ENCODE results near the gene C1QTNF6.

C1QTNF6 gene

DNA sequence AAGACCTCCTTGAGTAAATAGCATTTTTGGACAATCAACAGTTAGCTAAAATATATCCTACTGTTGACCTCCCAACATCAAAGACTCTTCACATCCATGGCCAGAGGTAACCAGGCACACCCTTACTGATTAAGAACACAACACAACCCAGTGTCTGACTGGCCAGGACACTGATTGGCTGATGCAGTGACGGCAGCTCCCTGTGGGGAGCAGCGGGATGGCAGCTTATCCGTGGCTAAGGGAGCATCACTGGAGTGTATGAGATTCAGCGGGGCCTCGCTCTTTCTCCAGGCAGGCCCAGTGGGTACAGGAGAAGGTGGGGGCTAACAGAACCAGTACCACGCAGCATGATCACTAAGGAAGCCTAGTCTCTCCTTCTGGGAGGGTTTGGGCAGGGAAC is 28.0 kb downstream of the C1QTNF6 start:
- no peak for DNase-seq

DNA sequence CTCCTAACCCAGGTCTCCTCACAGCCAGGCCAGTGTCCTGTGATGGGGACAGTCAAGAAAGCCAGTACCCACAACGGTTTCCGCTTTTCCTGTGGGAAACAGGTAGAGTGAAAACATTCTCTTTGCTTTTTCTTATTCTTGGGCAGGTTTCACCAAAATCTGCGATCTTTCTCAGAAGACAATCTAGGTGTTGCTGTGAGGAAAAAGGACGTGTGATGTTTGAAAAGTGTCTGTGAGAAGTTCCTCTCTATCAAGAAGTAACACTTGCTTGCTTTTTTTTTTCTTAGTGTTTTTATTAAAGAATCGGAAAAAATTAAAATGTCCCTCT is 29.1 kb downstream of the C1QTNF6 start:
- DNase-seq, result no peak

DNA sequence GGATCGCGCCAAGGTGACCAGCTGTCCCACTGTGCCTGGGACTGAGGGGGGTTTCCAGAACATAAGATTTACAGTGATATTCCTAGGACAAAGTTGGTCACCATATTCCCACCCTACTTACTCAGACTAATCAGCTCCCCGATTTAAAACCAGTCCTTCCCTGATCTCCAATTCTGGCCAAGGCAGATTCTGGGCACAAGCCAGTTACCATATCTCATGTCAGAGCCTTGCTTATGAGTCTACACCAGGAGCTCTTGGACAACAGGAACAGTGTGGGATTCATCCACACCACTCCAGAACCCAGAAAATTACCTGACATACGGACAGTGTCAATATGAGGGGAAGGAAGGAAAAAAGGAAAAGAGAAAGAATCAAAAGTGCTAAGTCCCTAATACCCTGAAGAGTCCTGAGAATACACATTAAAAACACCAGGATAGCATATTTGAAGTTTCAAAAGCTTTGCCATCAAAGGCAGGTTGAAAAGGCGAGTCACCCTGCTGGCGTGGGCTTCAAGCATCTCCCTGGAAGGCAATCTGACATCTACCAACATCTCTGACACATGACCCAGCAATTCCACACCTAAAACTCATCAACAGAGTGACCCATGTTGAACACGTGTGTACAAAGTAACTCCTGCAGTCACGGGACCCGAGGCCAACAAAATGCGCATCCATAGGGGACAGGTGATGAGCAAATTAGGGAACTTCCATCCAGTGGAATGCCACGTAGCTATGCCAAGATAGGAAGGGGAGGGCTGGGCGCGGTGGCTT is 30.3 kb downstream of the C1QTNF6 start:
- no peak for DNase-seq

DNA sequence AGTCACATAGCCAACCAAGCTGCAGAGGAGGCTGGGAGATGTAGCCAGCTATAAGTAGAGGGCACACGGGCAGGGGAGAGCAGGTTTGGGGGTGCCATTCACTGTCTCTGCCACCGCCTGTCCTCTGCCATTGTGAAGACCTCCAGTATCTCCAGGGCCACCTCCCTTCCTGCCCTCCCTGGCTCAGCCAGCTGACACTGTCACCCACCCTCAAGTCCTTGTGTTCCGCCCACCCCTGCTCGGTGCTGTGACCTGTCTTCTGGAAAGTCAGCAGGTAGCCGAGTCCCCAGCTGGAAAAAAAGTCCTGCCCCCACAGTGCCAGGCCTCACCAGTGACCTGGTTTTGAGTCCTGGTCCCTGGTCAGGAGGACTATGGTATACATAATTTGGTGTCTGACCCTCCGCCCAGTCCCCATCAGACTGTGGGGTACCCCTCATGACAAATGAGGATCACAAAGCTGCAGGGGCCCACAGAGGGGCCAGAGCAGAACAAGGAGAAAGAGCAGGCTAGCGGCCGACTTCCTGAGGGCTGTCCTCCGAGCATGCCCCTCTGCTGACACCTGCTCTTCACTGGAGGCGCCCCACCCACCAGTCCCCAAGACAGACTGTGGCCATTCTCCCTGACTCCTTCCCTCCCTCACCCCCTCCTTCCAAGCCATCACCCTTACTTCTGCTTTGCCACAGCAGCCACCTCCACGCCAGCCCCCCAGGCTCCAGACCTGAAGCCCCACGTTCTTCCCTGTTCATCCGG is 31.2 kb downstream of the C1QTNF6 start:
- DNase-seq, result no peak

DNA sequence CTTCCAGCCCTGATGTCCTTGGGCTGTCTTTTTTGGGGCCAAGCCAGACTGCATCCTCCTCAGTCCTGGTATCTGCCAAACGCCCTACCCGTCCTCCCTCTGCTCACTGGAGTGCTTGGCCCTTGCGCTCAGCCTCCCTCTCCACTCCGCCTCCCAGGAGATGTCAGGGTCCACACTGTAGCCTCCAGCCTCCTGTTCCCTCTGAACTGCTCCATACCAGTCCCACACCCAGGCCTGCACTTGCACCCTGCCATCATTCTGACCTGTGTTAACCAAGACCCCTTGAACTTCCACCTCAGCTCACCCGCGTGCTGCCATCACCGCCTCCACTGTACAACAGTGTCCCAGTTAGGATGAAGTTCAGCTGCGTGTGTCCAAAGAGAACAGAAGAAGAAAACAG is 32.1 kb downstream of the C1QTNF6 start:
- no peak for DNase-seq

DNA sequence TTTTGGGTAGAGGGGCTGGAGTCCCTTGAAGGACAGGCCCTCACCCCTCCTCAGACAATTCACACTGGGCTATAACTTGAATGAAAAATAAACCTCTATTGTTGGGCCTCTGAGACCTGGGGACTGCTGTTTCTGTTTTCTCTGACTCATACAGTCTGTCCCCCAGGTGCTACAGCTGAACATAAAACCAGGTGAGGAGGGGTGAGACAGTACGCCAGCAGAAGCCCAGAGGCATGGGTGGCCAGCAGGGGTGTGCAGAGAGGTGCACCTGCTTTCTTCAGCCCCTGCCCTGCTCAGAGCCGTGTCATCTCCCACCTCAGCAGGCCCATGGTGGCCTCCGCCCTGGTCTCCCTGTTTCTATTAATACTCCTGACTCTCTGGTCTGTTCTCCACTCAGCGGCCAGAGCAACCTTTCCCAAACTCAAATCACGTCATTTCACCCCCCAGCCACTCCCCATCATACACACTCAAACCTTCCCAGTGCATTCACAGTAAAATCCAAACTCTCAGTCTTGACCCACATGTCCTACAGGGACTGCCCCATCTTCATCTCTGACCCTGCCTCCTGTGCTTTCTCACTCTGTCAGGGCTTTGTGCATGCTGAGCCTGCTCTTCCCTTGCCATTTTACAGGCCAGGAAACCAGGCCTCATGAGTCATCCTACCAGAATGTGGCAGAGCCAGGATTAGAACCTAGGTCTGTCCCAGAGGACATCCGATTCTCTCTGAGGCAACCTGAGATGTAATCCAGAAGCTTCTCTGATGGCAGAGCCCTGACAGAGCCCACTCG is 32.9 kb downstream of the C1QTNF6 start:
- no peak for DNase-seq

DNA sequence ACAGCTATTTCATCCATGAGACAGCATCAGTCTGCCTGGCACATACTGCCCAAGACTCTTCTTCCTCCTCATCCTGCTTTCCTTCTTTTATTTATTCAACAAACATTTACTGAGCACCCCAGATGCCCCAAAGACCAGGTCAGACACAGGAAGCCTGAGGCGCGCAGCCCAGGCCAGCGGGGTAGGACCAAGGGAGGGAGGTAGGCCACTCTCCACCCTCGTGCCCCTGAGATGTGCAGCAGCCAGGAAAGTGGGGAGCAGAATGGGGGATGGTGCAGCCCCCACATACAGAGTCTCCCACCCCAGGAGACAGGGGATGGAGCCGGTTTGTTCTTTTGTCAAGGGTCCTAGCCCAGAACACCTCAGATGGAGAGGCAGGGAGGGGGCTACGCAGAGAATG is 34.1 kb downstream of the C1QTNF6 start:
- no peak for DNase-seq

DNA sequence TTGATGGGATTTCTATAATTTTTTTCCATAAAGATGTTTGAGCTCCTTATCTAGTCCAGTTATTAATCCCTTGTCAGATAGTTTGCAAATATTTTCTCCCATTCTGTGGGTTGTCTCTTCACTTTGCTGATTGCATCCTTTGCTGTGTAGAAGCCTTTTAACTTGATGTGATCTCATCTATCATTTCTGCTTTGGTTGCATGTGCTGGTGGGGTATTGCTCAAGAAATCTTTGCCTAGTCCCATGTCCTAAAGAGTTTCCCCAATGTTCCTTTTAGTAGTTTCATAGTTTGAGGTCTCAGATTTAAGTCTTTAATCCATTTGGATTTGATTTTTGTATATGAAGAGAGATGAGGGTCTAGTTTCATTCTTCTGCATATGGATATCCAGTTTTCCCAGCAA is 36.6 kb downstream of the C1QTNF6 start:
- no peak for DNase-seq

DNA sequence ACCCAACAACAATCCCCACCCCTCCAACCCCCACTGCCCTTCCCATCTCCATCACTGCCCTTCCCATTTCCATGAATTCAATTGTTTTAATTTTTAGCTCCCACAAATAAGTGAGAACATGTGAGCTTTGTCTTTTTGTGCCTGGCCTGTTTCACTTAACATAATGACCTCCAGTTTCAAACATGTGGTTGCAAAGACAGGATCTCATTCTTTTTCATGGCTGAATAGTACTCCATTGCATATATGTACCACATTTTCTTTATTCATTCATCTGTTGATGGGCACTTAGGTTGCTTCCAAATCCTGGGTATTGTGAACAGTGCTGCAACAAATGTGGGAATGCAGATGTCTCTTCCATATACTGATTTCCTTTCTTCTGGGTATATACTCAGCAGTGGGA is 37.3 kb downstream of the C1QTNF6 start:
- no peak for DNase-seq

DNA sequence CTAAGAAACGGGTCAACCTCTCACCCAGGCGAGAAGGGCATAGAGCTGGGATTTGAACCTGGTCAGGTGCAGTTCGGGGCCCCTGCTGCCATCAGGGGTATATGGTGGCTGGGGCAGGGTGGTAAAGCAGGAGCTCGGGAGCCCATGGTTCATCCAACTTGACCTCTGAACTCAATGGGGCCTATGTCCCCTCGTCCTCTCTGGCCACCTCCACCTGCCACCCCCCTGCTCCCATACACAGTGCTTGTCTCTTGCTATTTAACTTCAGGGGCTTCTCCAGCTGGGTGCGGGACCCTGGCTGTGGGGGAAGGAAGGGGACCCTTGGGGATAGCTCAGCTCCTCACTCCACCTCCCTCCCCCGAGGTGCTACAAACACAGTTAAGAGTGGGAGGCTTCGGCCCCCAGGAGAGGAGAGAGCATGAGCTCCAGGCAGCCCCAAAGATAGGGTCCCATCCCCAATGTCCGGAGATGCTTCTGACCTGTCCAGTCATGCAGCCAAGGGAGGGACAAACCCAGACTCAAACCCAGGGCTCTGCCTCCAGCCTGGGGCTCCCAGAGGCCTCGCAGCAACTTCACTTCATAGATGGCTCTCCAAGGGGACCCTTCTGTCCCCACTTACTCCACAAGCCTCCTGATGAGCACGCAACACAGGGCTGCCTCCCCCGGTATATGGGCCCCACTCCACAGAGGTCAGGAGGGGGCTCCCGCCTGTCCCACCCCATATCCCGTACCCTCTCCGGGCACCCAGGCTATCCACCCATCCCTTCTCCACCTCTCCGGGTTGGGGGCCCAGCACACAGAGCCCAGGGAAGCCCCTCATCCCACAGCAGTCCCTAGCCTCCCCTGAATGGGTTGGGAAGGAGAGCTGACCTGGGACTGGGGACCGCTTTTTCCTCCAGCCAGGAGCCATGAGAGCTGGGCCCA is 39.0 kb downstream of the C1QTNF6 start:
- DNase-seq, result no peak

DNA sequence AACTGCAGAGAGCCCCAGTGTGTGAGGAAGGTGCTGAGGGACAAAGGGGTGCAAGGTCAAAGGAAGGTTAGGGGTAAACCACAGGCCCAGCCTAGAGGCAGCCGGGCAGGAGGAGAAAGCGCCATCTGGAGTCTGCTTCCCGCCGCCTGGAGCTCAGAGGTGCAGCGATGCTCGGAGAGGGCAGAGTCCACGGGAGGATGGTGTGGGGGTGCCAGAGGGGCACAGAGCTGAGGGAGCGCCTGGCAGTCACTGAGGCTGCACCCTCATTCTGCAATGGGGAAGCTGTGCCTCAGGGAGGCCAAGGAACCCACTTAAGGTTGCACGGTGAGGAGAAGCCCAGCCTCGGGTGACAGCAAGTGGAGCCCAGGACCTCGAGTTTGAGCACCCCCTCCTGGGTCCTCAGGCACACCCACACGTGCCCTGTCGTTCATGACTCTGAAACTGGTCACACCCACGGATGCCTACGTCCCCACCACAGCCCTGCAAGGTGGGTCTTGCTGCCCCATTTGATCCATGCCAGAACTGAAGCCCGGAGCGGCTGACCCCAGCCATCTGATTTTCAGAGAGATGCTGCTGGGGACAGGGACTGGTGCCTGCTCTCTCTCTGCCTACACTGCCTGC is 39.9 kb downstream of the C1QTNF6 start:
- no peak for DNase-seq

DNA sequence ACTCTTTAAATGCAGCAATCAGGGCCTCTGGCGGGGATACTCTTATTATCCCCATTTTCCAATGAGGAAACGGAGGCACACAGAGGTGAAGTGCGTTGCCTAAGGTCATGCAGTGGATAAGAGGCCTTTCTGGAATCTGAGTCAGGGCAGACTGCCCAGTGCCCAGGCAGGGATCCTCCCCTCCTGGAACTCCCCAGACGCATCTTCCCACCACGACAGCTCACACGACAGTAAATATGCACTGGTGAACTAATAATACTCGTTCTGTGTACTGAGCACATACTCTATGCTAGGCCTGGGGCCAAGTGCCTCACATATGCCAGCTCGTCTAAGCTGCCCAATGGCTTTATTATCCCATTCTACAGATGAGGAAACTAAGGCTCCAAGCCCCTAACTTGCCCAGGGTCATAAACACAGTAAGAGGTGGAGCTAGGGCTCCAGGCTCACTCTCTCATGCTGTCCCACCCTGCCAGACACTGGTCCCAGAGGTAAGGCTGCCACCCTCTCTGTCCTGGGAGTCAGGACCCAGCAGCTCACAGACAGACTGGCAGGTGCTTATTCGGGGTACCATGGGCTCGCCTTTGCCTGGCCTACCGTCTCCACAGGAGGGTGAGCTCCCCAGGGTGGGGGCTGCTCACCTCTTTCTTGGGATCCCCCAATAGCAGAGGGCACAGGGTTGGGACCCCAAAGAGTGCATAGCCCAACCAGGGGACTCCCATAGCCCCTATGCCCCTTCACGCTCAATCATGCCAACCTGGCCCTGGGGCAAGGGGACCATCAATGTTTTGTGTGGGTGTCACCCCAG is 40.7 kb downstream of the C1QTNF6 start:
- DNase-seq, result no peak

DNA sequence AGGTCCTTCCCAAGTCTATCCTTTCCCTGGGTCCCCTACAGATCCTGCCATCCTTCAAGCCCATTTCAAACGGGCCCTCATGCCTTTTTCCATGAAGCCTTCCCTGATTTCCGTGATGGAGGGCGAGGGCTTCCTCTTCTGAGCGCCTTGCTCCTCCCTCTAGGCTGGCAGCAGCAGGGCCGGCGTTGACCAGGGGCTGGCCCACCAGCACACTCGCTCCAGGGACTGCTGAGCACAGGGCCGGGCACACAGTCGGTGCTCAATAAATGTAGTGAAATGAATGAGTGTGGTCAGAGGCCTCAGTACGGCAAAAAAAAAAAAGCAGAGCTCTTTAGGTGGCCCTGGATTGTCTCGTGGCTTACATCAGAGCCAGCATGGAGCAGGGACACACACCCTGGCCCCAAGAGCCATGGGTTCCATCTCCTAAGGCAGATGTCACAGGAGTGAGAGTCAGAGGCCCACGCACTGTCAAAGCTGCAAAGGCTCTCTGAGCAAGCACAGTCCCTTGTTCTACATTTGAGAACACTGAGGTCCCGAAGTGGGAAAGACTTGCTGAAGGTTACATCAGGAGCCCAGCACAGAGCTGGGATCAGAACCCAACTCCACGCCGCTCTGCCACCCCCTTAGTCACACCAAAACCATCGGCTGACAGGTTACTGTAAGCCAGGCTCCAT is 41.4 kb downstream of the C1QTNF6 start:
- no peak for DNase-seq

DNA sequence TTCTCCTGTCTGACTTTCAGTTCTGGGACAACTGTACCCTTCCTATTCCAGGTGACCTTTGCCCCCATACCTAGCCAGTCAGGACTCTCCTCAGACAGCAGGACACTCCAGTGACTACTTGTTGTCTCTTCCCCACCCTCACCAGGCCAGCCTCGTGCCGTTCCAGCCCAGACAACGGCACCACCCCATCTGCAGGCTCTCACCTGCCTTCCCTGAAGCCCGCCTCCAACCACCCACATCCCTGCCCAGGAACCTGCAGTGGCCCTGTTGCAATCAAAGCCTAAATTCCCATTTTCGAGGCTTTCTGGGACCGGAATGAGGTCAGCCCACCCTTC is 42.0 kb downstream of the C1QTNF6 start:
- DNase-seq, result no peak

DNA sequence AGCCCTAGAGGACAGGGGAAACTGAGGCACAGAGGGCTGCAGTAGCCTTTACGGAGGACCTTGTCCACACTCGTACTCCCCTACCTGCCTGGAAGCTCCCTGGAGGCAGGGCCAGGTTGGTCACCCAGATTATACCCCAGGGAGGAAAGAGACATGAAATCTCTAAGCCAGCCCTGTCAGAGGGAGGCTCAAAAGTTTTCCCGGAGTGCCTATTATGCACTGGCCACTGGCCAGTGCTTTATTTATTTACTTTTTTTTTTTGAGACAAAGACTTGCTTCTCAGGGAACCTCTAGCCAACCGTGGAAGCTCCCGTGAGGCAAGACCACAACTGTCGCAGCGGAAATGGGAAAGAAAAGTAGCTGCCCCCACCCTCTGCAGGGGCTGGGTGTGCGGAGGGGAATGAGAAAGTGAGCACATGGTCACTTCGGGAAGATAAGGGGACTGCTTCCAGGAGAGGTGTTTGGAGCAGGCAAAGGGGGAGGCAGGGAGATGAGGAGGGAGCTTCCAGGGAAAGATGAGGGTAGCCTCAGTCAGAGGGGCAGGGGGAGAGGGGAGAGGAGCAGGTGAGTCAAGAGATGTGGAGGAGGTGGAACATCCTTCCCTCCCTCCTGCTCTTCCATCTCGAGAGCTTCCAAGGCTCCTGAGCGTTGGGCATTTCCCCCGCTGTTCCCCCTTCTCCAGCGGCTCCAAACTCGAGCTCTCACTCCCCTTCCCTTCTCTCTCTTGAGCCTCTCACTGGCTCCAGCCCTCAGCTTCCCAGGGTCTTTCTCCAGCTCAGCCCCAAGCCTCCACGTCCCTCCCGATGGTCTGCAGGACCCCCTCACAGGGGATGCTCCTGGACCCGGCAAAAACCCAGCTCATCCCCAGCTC is 42.6 kb downstream of the C1QTNF6 start:
- DNase-seq, result no peak

DNA sequence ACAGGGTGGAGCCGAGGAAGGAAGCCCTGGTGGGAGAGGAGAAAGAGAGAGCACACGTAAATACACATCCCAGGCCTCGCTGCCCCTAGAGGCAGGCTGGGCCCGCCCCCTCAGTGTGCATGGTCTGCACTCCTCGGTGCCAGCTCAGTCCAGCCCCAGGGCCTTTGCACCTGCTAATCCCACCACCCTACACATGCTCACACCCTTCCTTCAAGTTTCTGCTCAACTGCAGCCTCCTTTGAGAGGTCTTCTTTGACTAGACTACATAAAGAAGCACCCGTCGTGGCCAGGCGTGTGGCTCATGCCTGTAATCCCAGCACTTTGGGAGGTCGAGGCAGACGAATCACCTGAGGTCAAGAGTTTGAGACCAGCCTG is 43.9 kb downstream of the C1QTNF6 start:
- no peak for DNase-seq

DNA sequence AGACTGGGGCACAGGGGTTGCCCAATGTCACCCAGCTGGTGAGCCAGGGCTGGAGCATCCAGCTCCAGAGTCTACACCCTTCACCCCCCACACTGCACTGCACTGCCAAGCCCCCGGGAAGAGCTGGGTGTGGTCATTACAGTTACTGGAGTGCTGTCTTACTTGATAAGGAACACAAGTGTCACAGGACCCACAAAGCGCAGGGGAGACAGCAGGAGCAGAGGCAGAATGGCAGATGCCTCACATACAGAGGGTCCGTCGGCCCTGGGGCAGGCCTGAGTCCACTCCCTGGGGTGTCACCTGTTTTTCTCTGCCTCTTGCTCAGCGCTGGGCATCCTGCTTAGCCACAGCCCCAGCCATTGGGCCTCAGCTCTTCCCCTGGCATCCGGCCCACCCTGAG is 46.1 kb downstream of the C1QTNF6 start:
- DNase-seq, result no peak

DNA sequence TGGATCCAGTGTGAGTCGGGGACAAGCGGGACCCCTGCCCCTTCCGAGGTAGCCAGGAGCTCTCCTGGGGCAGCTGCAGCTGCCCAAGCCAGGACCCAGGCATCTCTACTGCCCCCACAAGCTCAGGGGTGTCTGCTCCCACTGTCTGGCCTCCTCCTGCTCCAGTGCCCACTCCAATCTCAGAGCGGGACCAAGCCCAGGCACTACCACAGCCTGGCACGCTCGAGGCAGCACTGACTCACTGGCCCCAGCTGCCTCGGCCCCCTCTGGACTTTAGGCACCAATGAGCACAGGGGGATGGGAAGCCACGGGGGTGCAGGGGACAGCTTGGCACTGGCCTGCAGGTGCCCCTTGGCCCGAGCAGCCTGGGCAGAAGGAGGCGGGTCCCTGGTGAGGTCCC is 46.6 kb downstream of the C1QTNF6 start:
- no peak for DNase-seq

DNA sequence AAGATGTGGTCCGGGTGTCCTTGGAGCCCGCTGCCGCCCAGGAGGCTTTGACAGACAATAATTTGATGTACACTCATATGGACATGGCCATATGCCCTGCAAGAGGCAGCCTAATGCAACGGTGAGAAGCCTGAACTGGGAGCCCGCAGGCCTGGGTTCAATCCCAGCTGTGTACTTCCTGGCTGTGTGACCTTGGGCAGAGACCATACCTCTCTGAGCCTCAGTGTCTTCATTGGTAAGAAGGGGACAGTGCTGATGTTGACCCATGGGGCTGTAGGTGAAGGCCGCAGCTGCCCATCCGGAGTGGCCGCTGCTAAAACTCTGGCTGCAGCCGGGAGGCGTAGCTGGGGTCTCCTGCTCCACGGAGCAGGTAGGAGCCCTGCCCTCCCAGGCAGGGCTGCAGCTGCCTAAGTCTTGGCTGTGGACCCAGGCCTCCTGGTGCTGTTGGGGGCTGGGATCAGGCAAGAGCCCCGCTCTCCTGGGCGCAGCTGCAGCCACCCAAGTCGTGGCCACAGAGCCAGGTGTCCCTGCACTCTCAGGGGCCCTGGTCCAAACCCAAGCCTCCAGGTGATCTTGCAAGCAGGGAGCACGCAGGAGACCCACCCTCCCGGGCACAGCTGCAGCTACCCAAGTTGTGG is 47.2 kb downstream of the C1QTNF6 start:
- DNase-seq, result no peak

DNA sequence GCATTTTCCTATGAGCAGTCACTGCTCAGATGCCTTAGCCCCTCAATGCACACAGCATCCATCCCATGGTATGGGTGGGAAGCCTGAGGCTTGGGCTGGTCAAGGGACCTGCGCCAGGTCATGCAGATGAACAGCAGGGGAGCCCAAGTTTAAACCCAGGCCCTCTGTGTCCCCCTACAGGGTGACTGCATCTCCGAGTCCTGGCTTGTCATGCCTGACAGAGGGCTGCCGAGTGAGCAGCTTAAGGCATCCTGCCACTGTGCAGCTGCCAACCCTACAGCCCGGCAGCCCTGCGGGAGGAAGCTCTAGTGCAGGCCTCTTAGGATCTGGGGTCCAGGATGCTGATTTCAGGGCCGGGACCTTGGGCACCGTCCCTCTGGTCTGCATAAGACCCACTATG is 48.3 kb downstream of the C1QTNF6 start:
- no peak for DNase-seq
